ENCODE results near the gene CAMTA1. TPM values are rescaled to one million over a fixed set of nuclear protein-coding genes. Genes with fewer than 3 reads are reported as not detected.

The CAMTA1 gene
- total RNA-seq, 1 donor from 2014 or later, result 62.9 TPM

DNA sequence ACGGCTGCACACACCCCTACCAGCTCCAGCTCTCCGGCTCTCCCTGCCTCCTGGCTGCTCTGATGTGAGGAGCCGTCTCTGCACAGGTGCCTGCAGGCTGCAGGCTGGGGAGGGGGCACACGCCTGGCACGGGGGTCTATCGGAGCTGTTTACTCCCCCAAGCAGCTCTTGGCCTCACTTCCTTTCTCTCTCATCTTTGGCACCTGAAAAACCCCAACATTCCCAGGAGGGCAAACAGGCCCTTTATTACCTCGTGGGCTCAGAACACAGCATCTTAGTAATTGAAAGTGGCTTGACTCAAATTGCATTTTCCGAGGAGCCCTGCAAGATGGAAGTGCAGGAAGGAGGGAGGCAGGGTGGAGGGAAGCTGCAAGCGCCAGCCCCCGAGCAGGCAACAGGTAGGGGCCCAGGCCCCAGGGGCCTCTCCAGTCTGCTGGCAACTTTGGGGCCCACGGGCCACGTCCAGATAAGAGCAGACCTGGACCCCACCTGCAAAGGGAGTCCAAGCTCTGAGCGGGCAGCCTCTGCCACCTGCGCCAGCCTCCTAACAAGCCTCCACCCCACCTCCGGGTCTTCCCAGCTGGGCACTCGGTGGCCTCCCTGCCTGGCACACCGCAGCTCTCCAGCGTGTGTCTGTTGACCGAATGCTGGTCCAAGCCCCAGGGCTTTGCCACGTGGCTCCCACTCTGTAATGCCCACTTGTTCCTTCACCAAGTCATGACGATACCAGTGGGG is 722.2 kb downstream of the CAMTA1 start:
- no peak for TF ChIP-seq POLR2AphosphoS5 (IDR thresholded peaks at IDR 0.05; ENCODE audit: insufficient read depth in 1 of 2, low read depth in 1 of 2)
- no peak for TF ChIP-seq POLR2A (IDR thresholded peaks at IDR 0.05)
- TF ChIP-seq, protein P1, sequence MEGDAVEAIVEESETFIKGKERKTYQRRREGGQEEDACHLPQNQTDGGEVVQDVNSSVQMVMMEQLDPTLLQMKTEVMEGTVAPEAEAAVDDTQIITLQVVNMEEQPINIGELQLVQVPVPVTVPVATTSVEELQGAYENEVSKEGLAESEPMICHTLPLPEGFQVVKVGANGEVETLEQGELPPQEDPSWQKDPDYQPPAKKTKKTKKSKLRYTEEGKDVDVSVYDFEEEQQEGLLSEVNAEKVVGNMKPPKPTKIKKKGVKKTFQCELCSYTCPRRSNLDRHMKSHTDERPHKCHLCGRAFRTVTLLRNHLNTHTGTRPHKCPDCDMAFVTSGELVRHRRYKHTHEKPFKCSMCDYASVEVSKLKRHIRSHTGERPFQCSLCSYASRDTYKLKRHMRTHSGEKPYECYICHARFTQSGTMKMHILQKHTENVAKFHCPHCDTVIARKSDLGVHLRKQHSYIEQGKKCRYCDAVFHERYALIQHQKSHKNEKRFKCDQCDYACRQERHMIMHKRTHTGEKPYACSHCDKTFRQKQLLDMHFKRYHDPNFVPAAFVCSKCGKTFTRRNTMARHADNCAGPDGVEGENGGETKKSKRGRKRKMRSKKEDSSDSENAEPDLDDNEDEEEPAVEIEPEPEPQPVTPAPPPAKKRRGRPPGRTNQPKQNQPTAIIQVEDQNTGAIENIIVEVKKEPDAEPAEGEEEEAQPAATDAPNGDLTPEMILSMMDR (IDR thresholded peaks at IDR 0.05), result no peak
- Histone ChIP-seq H3K36me3 (no peaks in the 10 kb centered on the region), H3K27me3 (no peaks in the 10 kb centered on the region), H3K27ac (no peak overlapping the region), H3K9me3 (no peaks in the 10 kb centered on the region), H3K4me3 (no peak overlapping the region), H3K4me1 (no peaks in the 10 kb centered on the region)
- intact Hi-C loops (cut with DNase I), result no loop called here
- no peak for DNase-seq (ENCODE audit: extremely low spot score in 2 of 2)

DNA sequence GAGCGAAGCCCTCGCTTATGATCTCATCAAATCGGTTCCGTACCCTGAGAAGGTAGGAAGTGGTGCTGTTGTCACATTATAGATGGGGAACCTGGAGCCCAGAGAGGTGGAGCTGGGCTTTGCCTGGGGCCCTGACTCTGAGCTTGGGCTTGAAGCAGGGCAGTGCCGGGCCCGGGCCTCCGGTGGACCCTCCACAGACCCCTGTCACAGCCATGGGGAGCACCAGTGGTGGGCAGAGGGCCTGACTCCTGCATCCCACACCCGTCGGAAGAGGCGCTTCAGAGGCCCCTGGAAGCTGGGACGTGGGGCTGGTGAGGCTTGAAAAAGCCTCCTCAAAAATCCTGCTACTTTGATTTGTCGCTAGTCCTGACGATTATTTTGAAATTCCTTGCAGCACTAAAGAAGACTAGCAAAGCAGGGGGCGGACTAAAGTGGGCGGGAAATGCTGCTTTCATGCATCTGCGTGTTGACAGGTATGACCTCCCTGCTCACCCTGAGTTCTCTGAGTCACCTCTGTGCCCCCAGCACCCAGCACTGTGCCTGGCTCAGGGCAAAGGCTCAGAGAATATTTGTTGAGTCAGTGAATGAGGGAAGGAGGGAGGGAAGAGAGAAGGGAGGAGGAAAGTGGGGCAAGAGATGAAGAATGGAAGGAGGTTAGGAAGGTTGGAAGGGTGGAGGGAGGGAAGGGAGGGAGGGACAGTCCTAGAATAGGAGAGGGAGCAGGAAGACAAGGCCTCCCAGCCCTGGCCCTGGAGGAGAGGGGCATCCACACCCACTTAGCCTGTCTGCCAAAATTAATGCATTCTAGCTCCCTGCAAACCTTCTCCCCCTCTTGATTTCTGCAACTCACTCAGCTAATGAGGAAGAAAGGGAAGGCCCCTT is 723.0 kb downstream of the CAMTA1 start:
- intact Hi-C loops (cut with DNase I), result no loop called here
- H3K27me3 ChIP-seq, result no peaks in the 10 kb centered on the region
- no peak overlapping the region for H3K27ac ChIP-seq
- H3K4me3 ChIP-seq, result no peak overlapping the region
- H3K4me1 ChIP-seq, result no peaks in the 10 kb centered on the region
- no peaks in the 10 kb centered on the region for H3K36me3 ChIP-seq
- DNase-seq (ENCODE audit: extremely low spot score in 2 of 2), result no peak
- no peaks in the 10 kb centered on the region for H3K9me3 ChIP-seq
- TF ChIP-seq, protein P1 (IDR thresholded peaks at IDR 0.05), result no peak
- TF ChIP-seq POLR2A (IDR thresholded peaks at IDR 0.05), result no peak
- no peak for TF ChIP-seq POLR2AphosphoS5 (IDR thresholded peaks at IDR 0.05; ENCODE audit: insufficient read depth in 1 of 2, low read depth in 1 of 2)

DNA sequence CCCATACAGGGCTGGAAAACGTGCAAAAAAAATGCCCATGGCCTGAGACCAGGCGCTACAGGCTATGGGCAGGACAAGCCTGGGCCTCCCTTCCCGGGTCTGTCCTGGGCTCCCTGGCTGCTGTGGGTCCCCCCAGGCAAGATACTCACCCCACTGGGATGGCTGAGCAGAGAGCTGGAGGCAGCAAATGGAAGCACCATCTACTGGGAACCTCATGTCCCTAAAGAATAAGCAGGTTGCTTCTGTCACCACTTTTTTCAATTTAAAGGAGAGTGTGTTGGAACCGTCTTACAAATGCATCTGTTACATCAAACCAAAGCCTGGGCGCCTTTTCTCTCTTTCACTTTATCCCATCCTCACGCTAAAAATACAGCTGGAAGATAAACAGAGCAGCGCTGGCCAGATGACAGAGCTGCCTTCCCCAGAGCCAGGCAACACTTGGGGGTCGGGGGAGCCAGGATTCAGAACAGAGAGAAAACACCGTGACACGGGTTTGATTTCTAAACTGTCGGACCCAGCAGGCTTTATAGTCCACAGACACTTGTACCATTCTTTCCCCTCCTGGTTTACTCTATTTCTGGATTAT is 723.8 kb downstream of the CAMTA1 start:
- Histone ChIP-seq H3K9me3 (no peaks in the 10 kb centered on the region), H3K36me3 (no peaks in the 10 kb centered on the region), H3K4me3 (no peak overlapping the region), H3K4me1 (no peaks in the 10 kb centered on the region), H3K27ac (no peak overlapping the region), H3K27me3 (no peaks in the 10 kb centered on the region)
- no peak for TF ChIP-seq POLR2A (IDR thresholded peaks at IDR 0.05)
- TF ChIP-seq, protein P1 (IDR thresholded peaks at IDR 0.05), result no peak
- TF ChIP-seq POLR2AphosphoS5 (IDR thresholded peaks at IDR 0.05; ENCODE audit: insufficient read depth in 1 of 2, low read depth in 1 of 2), result no peak
- intact Hi-C loops (cut with DNase I), result no loop called here
- no peak for DNase-seq (ENCODE audit: extremely low spot score in 2 of 2)

DNA sequence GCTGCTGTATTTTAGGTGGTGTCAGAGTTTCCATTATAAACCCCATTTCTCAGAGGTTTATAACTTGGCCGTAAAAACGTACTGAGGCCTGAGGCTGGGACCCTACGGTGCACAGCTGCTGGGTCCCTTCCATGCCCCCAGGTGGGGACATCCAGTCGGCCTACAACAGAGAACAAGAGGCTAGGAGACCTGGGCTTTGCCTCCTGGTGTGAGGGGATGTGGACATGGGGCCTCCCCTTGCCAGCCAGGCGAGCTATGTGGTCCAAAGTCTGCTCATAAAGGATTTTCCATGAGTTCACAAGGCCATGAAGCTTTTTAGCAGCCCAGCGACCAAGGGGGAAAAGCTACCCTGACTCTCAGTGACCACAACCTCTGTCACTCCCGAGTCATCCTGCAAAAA is 724.3 kb downstream of the CAMTA1 start:
- Histone ChIP-seq H3K4me1 (no peaks in the 10 kb centered on the region), H3K27ac (no peak overlapping the region), H3K4me3 (no peak overlapping the region), H3K36me3 (no peaks in the 10 kb centered on the region), H3K9me3 (no peaks in the 10 kb centered on the region), H3K27me3 (no peaks in the 10 kb centered on the region)
- DNase-seq (ENCODE audit: extremely low spot score in 2 of 2), result no peak
- TF ChIP-seq POLR2A (IDR thresholded peaks at IDR 0.05) (no peak), POLR2AphosphoS5 (IDR thresholded peaks at IDR 0.05; ENCODE audit: insufficient read depth in 1 of 2, low read depth in 1 of 2) (no peak)
- TF ChIP-seq, protein P1 (IDR thresholded peaks at IDR 0.05), result no peak
- intact Hi-C loops (cut with DNase I), result no loop called here
